ENCODE data around the gene DPY19L1.
"Not testable (repeated sequence)": the region's sequence is repeated elsewhere in the genome, so short reads cannot be mapped to it uniquely, and the experiment has no call there.

- not testable (repeated sequence) for TF ChIP-seq CTCF (conservative IDR thresholded peaks at IDR 0.05; ENCODE audit: low read length); EZH2phosphoT487 (IDR thresholded peaks at IDR 0.05; ENCODE audit: borderline replicate concordance, low read depth, low read length)
Observed at GRCh38 chr7:34935735-34936165, 101.5 kb downstream of the DPY19L1 start.

Measured in OCI-LY7 (cell line).